CD4-positive, CD25-positive, alpha-beta regulatory T cell (primary cell): ENCODE results near the gene UBE2Q2. TPM values are rescaled to one million over a fixed set of nuclear protein-coding genes. Genes with fewer than 3 reads are reported as not detected.
"Not testable (repeated sequence)": the region's sequence is repeated elsewhere in the genome, so short reads cannot be mapped to it uniquely, and the experiment has no call there.

Experiments
- ATAC-seq, 2 donors: fragments of 150-1000 bp; cut with Tn5 transposase; one replicate each; pipeline ENCODE4 v1.10.0; 2021; ENCODE audit warnings: low read depth in 2 of 2, moderate number of reproducible peaks in 2 of 2, moderate library complexity in 1 of 2
- DNase-seq, 3 donors: peaks; one replicate each; pipeline versions ENCODE4 v3.0.0 to v3.0.0-alpha.2; 2012 to 2022; ENCODE audit warnings: mixed read lengths in 1 of 3
- H3K27ac ChIP-seq: one replicate; pipeline ENCODE4 v1.7.0; 2013; ENCODE audit warnings: mild to moderate bottlenecking, low read length; ENCODE audit not compliant: insufficient read depth, poor library complexity, severe bottlenecking
- H3K27me3 ChIP-seq: one replicate; pipeline ENCODE4 v1.7.0; 2013; ENCODE audit warnings: low read length; ENCODE audit not compliant: control insufficient read depth, insufficient read depth
- H3K36me3 ChIP-seq: one replicate; pipeline ENCODE4 v1.7.0; 2013; ENCODE audit warnings: mild to moderate bottlenecking, low read length, moderate library complexity; ENCODE audit not compliant: control insufficient read depth, insufficient read depth
- H3K4me1 ChIP-seq: 2 replicates; pipeline ENCODE4 v1.7.0; 2013; ENCODE audit warnings: mild to moderate bottlenecking, low read length; ENCODE audit not compliant: insufficient read depth, control insufficient read depth, poor library complexity, severe bottlenecking
- H3K4me3 ChIP-seq: one replicate; pipeline ENCODE4 v1.7.0; 2013; ENCODE audit warnings: low read depth, mild to moderate bottlenecking, low read length, moderate library complexity
- H3K9me3 ChIP-seq, 2 experiments: 1 replicate in 1 of 2; 2 replicates in 1 of 2; pipeline ENCODE4 v1.7.0; 2013; ENCODE audit warnings: low read length in 2 of 2, mild to moderate bottlenecking in 1 of 2, moderate library complexity in 1 of 2; ENCODE audit not compliant: control insufficient read depth in 2 of 2
- H3K27ac Mint-ChIP-seq, 3 donors: one replicate each; pipeline ENCODE4 v1.8.0; 2020 to 2022; ENCODE audit warnings: mild to moderate bottlenecking in 3 of 3, mixed read lengths in 3 of 3, moderate library complexity in 2 of 3
- H3K27me3 Mint-ChIP-seq: one replicate; pipeline ENCODE4 v1.8.0; 2022; ENCODE audit warnings: mild to moderate bottlenecking, mixed read lengths
- H3K36me3 Mint-ChIP-seq: one replicate; pipeline ENCODE4 v1.8.0; 2020; ENCODE audit warnings: mixed read lengths
- H3K4me1 Mint-ChIP-seq, 4 donors: one replicate each; pipeline ENCODE4 v1.8.0; 2020 to 2022; ENCODE audit warnings: mixed read lengths in 4 of 4, mild to moderate bottlenecking in 1 of 4
- H3K4me3 Mint-ChIP-seq, 4 donors: one replicate each; pipeline ENCODE4 v1.8.0; 2020 to 2022; ENCODE audit warnings: mild to moderate bottlenecking in 4 of 4, mixed read lengths in 4 of 4, moderate library complexity in 3 of 4
- H3K9me3 Mint-ChIP-seq, 7 donors: one replicate each; pipeline ENCODE4 v1.8.0; 2020 to 2022; ENCODE audit warnings: mixed read lengths in 7 of 7, mild to moderate bottlenecking in 3 of 7, moderate library complexity in 2 of 7
- polyA plus RNA-seq, 4 donors: library from polyadenylated mRNA; unstranded; fragments of 300-500 nt; fragmentation: Illumina TruSeq; gene quantifications; one replicate each; pipeline ENCODE4 v1.2.3, GENCODE V29; 2021
- total RNA-seq: library from RNA; stranded (reverse); gene quantifications from one replicate; pipeline ENCODE4 v1.2.3, GENCODE V29; 2022

The UBE2Q2 gene
- total and polyA plus RNA-seq, 5 donors from 2014 or later: 27.8 to 32.5 (median 29.5) TPM

GRCh38 chr15:75869446-75869845 lies 26.2 kb downstream of the UBE2Q2 start:
- no peak for ATAC-seq
- Mint-ChIP-seq H3K9me3 (peaks cover 0 to 2% (median 0%) of the 10 kb centered on the region in 7 donors), H3K36me3 (peaks cover 48% of the 10 kb centered on the region), H3K4me3 (no peak overlapping the region), H3K27me3 (no peaks in the 10 kb centered on the region), H3K27ac (no peak overlapping the region), H3K4me1 (peaks cover 18 to 28% (median 23%) of the 10 kb centered on the region in 4 donors)
- Histone ChIP-seq H3K4me1 (no peaks in the 10 kb centered on the region), H3K27ac (no peak overlapping the region), H3K9me3 (no peaks in the 10 kb centered on the region), H3K36me3 (peaks cover 31% of the 10 kb centered on the region), H3K27me3 (no peaks in the 10 kb centered on the region), H3K4me3 (no peak overlapping the region)
- DNase-seq: no peak

GRCh38 chr15:75871589-75871988 lies 28.3 kb downstream of the UBE2Q2 start:
- not testable (repeated sequence) for H3K27ac Mint-ChIP-seq

GRCh38 chr15:75872403-75872990 lies 29.2 kb downstream of the UBE2Q2 start:
- DNase-seq: no peak
- Histone ChIP-seq H3K27ac (no peak overlapping the region), H3K4me3 (no peak overlapping the region), H3K36me3 (peaks cover 44% of the 10 kb centered on the region), H3K27me3 (no peaks in the 10 kb centered on the region), H3K4me1 (no peaks in the 10 kb centered on the region), H3K9me3 (no peaks in the 10 kb centered on the region)
- H3K36me3 Mint-ChIP-seq: peaks cover 54% of the 10 kb centered on the region
- H3K27me3 Mint-ChIP-seq: no peaks in the 10 kb centered on the region
- peaks cover 0 to 23% (median 3%) of the 10 kb centered on the region in 4 donors for H3K4me1 Mint-ChIP-seq
- ATAC-seq: no peak
- H3K9me3 Mint-ChIP-seq: no peaks in the 10 kb centered on the region
- H3K27ac Mint-ChIP-seq: no peak overlapping the region
- peak overlapping the region in 1 of 4 donors; percentile 27 for H3K4me3 Mint-ChIP-seq

More at GRCh38 chr15:75871589-75871988, 28.3 kb downstream of the UBE2Q2 start:
- H3K4me1 ChIP-seq, ATAC-seq, H3K9me3 Mint-ChIP-seq, H3K4me3 ChIP-seq, H3K27me3 Mint-ChIP-seq, H3K4me3 Mint-ChIP-seq, H3K27ac ChIP-seq, H3K9me3 ChIP-seq, H3K27me3 ChIP-seq, DNase-seq: not testable (repeated sequence)
- peaks cover 56% of the 10 kb centered on the region for H3K36me3 Mint-ChIP-seq
- H3K36me3 ChIP-seq: peaks cover 42% of the 10 kb centered on the region
- H3K4me1 Mint-ChIP-seq: peaks cover 6 to 23% (median 10%) of the 10 kb centered on the region in 4 donors

- no peak overlapping the region for H3K27ac ChIP-seq
- Mint-ChIP-seq H3K36me3 (peaks cover 40% of the 10 kb centered on the region), H3K27me3 (no peaks in the 10 kb centered on the region), H3K4me3 (no peak overlapping the region), H3K27ac (no peak overlapping the region), H3K9me3 (no peaks in the 10 kb centered on the region), H3K4me1 (peaks cover 0 to 9% (median 4%) of the 10 kb centered on the region in 4 donors)
- DNase-seq: no peak
- no peaks in the 10 kb centered on the region for H3K9me3 ChIP-seq
- H3K27me3 ChIP-seq: no peaks in the 10 kb centered on the region
- H3K36me3 ChIP-seq: peaks cover 39% of the 10 kb centered on the region
- no peak for ATAC-seq
- H3K4me1 ChIP-seq: no peaks in the 10 kb centered on the region
- H3K4me3 ChIP-seq: no peak overlapping the region
These were observed 40.8 kb downstream of the UBE2Q2 start for GRCh38 chr15:75884041-75884440.

- no peak for ATAC-seq
- no peak overlapping the region for H3K4me3 ChIP-seq
- no peaks in the 10 kb centered on the region for H3K9me3 ChIP-seq
- H3K27ac ChIP-seq: no peak overlapping the region
- H3K36me3 ChIP-seq: peaks cover 38% of the 10 kb centered on the region
- no peaks in the 10 kb centered on the region for H3K9me3 Mint-ChIP-seq
- H3K4me1 ChIP-seq: no peaks in the 10 kb centered on the region
- no peaks in the 10 kb centered on the region for H3K27me3 Mint-ChIP-seq
- no peaks in the 10 kb centered on the region for H3K27me3 ChIP-seq
- H3K27ac Mint-ChIP-seq: no peak overlapping the region
- peaks cover 0 to 9% (median 1%) of the 10 kb centered on the region in 4 donors for H3K4me1 Mint-ChIP-seq
- H3K36me3 Mint-ChIP-seq: peaks cover 31% of the 10 kb centered on the region
- H3K4me3 Mint-ChIP-seq: no peak overlapping the region
- no peak for DNase-seq
These were observed 43.9 kb downstream of the UBE2Q2 start for GRCh38 chr15:75887178-75887577.

GRCh38 chr15:75891895-75892294 lies 48.6 kb downstream of the UBE2Q2 start:
- H3K27ac Mint-ChIP-seq: no peak overlapping the region
- Histone ChIP-seq H3K9me3 (no peaks in the 10 kb centered on the region), H3K27me3 (no peaks in the 10 kb centered on the region), H3K36me3 (peaks cover 22% of the 10 kb centered on the region), H3K4me3 (no peak overlapping the region), H3K4me1 (no peaks in the 10 kb centered on the region), H3K27ac (no peak overlapping the region)
- H3K4me3 Mint-ChIP-seq: no peak overlapping the region
- H3K9me3 Mint-ChIP-seq: no peaks in the 10 kb centered on the region
- H3K27me3 Mint-ChIP-seq: no peaks in the 10 kb centered on the region
- peaks cover 0 to 9% (median 1%) of the 10 kb centered on the region in 4 donors for H3K4me1 Mint-ChIP-seq
- peaks cover 36% of the 10 kb centered on the region for H3K36me3 Mint-ChIP-seq
- DNase-seq (no peak), ATAC-seq (no peak)

GRCh38 chr15:75895731-75896130 lies 52.5 kb downstream of the UBE2Q2 start:
- Histone ChIP-seq H3K4me1 (no peaks in the 10 kb centered on the region), H3K4me3 (no peak overlapping the region), H3K9me3 (no peaks in the 10 kb centered on the region), H3K27ac (no peak overlapping the region), H3K27me3 (no peaks in the 10 kb centered on the region), H3K36me3 (peaks cover 6% of the 10 kb centered on the region)
- H3K4me1 Mint-ChIP-seq: peaks cover 0 to 3% (median under 1%) of the 10 kb centered on the region in 4 donors
- H3K4me3 Mint-ChIP-seq: no peak overlapping the region
- no peaks in the 10 kb centered on the region for H3K9me3 Mint-ChIP-seq
- ATAC-seq: no peak
- H3K27ac Mint-ChIP-seq: no peak overlapping the region
- H3K27me3 Mint-ChIP-seq: no peaks in the 10 kb centered on the region
- peaks cover 26% of the 10 kb centered on the region for H3K36me3 Mint-ChIP-seq
- no peak for DNase-seq

- no peak overlapping the region for H3K27ac Mint-ChIP-seq
- H3K9me3 Mint-ChIP-seq: no peaks in the 10 kb centered on the region
- no peak for ATAC-seq
- no peak overlapping the region for H3K4me3 ChIP-seq
- peaks cover 4% of the 10 kb centered on the region for H3K36me3 ChIP-seq
- H3K27ac ChIP-seq: no peak overlapping the region
- H3K27me3 ChIP-seq: no peaks in the 10 kb centered on the region
- peaks cover 4% of the 10 kb centered on the region for H3K27me3 Mint-ChIP-seq
- H3K4me1 Mint-ChIP-seq: peaks cover 17 to 36% (median 21%) of the 10 kb centered on the region in 4 donors
- H3K4me1 ChIP-seq: peaks cover 20% of the 10 kb centered on the region
- H3K9me3 ChIP-seq: no peaks in the 10 kb centered on the region
- peaks cover 10% of the 10 kb centered on the region for H3K36me3 Mint-ChIP-seq
- DNase-seq: no peak
- peak overlapping the region in 2 of 4 donors; percentile 39 to 94 for H3K4me3 Mint-ChIP-seq
These were observed 57.3 kb downstream of the UBE2Q2 start for GRCh38 chr15:75900577-75900976.
